HEK293T (cell line): Measurements from ENCODE around the gene ANK2.

ENCODE experiments used
- ARNT ChIP-seq: fragments of 450-650 bp; IDR thresholded peaks from 2 replicates; pipeline ENCODE4 v1.6.1; 2017; ENCODE audit warnings: mild to moderate bottlenecking
- HDGF ChIP-seq: fragments of 450-650 bp; IDR thresholded peaks from 2 replicates; pipeline ENCODE4 v1.6.1; 2017; ENCODE audit warnings: antibody characterized with exemption, borderline replicate concordance
- NFRKB ChIP-seq: fragments of 450-650 bp; IDR thresholded peaks from 2 replicates; pipeline ENCODE4 v1.6.1; 2016; ENCODE audit warnings: mild to moderate bottlenecking, moderate library complexity
- SUZ12 ChIP-seq: fragments of 450-650 bp; IDR thresholded peaks from 2 replicates; pipeline ENCODE4 v1.6.1; 2016; ENCODE audit warnings: mild to moderate bottlenecking

DNA sequence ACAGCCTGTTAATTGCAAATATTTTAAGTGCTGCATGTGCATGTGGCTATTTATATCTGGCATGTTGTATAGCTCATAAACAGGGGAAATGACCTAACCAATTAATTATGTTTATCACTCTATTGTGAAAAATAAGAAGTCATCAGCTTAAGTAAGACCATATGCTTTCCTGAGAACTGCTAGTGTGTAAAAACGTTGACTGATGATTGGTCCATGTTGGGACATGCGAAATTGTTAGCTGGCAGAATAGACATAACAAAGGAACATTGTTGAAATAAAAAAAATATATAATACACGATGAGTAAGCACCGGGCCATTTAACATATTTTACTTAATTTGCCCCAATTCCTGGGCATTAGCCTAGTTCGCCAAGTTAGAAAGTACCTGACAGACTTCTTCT lies 207.5 kb downstream of the ANK2 start:
- TF ChIP-seq NFRKB (no peak), ARNT (no peak), HDGF (no peak), SUZ12 (no peak)
